ENCODE data around the gene CHIT1.

CHIT1 gene

DNA sequence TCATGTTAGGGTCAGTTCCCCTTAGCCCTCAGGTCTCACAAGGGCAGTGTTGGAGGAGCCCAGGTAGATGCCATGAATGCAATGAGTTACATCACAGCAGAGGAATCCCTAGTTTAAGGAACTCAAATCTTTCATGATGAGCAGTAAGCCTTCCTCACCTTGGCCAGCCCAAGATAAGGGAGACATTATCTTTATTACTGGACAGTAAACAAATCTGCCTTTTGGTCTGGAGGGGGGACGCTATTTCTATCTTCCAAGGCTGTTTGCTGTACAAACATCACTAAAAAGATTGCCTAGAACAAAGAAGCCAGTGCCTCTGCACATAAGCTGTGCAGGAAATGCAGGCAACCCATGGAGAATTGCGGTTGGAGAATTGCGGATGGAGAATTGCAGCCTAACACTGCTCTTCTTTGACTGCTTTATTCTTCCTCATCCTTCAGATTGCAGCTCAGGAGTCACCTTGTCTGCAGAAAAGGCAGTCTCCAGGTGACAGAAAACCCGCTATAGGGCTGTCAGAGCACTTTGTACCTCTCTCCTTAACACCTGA lies 40.7 kb downstream of the CHIT1 start:
- no peak overlapping the region for H3K4me3 ChIP-seq (ENCODE audit: low read depth, low read length)
- TF ChIP-seq, protein P1, sequence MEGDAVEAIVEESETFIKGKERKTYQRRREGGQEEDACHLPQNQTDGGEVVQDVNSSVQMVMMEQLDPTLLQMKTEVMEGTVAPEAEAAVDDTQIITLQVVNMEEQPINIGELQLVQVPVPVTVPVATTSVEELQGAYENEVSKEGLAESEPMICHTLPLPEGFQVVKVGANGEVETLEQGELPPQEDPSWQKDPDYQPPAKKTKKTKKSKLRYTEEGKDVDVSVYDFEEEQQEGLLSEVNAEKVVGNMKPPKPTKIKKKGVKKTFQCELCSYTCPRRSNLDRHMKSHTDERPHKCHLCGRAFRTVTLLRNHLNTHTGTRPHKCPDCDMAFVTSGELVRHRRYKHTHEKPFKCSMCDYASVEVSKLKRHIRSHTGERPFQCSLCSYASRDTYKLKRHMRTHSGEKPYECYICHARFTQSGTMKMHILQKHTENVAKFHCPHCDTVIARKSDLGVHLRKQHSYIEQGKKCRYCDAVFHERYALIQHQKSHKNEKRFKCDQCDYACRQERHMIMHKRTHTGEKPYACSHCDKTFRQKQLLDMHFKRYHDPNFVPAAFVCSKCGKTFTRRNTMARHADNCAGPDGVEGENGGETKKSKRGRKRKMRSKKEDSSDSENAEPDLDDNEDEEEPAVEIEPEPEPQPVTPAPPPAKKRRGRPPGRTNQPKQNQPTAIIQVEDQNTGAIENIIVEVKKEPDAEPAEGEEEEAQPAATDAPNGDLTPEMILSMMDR (IDR thresholded peaks at IDR 0.05; ENCODE audit: low read depth, low read length, missing control alignments) = no peak
- DNase-seq (ENCODE audit: low read depth) = no peak

DNA sequence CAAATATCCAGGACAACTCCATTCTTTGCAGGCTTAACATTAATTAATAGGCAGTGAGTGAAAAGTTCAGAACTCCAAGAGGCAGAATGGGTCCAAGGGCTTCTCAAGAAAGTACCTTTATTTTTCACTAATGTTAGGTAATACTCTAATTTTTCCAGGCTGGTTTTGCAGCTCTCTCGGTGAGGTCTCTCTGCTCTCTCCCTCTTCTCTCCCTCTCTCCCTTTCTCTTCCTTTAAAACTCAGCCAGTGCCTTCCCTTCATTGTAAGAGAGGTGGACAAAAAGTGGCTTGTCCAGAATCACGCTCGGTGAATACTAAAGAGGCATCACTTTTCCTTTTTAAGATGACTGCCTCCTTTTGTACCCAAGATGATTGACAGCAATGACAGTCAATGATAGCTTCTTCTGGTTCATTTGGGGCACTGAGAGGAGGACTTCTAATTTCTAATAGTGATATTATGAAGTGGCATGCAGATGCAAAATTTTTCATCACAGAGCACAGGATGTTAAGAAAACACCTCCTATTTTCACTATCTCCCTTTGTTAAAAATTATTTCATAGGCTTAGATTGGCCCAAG lies 41.7 kb downstream of the CHIT1 start:
- TF ChIP-seq, protein P1 (IDR thresholded peaks at IDR 0.05; ENCODE audit: low read depth, low read length, missing control alignments) = no peak
- no peak overlapping the region for H3K4me3 ChIP-seq (ENCODE audit: low read depth, low read length)
- DNase-seq (ENCODE audit: low read depth) = no peak

DNA sequence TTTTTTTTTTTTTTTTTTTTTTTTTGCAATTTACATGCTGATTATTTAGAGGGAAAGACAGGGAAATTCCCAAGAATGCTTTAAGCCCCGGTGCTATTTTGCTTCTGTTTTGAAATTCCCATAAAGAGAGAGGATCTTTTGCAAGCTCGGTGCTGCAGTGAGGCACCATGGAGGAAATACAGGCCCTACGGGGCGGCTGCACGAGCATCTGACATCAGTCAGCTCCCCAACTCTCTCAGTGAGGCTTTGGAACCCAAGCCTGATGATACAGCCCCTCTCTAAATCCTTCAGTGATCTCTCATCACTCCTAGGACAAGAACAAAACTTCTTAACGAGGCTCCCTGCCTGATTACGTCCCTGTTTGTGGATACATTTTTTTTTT lies 42.2 kb downstream of the CHIT1 start:
- TF ChIP-seq, protein P1 (IDR thresholded peaks at IDR 0.05; ENCODE audit: low read depth, low read length, missing control alignments) = no peak
- DNase-seq (ENCODE audit: low read depth) = no peak
- no peak overlapping the region for H3K4me3 ChIP-seq (ENCODE audit: low read depth, low read length)

DNA sequence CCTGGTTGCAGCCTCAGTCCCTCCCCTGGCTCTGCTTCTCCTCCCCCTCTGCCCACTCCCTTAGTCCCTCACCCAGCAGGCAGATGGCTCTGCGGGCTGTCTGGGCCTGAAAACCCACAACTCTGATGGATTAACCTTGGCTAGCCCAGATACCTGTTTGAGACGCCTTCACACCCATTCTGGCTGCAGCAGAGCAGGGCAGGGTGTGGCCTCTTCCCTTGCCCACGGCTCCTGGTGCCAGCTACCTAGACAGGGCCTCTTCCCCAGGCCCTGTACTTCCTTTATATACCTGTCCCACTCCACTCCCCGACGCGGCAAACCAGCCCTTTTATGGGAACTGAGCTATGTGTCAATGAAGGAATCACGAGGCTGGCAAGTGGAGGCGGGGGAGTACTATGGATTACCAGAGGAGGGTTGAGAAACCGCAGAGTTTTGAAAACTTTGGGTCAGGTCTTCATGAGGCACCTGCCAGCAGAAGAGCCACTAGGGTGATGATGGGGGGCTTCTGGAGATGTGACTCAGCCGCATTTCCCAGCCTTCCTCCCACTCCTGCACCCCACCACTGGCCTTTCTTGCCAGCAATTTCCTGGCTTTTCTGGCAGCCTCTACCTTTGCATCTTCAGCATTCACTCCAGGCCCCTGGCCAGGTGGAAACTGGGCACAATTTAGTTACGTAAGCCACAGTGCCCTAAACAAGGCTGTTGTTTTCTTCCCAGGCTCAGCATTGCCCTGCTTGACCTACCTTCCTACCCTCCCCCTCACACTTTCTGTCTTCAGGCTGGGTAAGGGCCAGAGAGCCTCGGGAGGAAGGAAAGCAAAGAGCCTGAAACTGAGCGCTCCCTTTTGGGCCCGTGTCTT lies 42.8 kb downstream of the CHIT1 start, which contains the start of gene CHI3L1:
TSS of gene CHI3L1 (minus strand) at position 259 of the 858 bp plus-strand sequence. CDS start at position 178, 81 bp downstream.
- H3K4me3 ChIP-seq (ENCODE audit: low read depth, low read length) = no peak within 1 kb of the TSS
- DNase-seq (ENCODE audit: low read depth) = no peak
- TF ChIP-seq, protein P1 (IDR thresholded peaks at IDR 0.05; ENCODE audit: low read depth, low read length, missing control alignments) = no peak

DNA sequence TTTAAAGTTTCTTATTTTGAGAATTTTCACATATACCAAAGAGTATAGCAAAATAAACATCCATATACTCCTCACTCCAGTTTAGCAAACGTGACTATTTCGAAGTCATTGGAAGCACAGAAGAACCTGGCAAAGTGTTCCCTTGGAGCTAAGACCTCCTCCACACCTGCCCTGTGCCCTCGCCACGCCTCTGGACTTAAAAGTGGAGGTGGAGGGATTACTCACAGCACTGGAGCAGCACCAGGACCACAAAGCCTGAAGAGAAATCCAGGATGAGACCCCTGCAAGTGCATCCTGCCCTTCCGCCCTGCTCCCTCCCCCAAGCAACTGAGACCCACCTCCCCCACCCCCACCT lies 43.4 kb downstream of the CHIT1 start:
- DNase-seq (ENCODE audit: low read depth) = no peak
- no peak overlapping the region for H3K4me3 ChIP-seq (ENCODE audit: low read depth, low read length)
- TF ChIP-seq, protein P1 (IDR thresholded peaks at IDR 0.05; ENCODE audit: low read depth, low read length, missing control alignments) = no peak

DNA sequence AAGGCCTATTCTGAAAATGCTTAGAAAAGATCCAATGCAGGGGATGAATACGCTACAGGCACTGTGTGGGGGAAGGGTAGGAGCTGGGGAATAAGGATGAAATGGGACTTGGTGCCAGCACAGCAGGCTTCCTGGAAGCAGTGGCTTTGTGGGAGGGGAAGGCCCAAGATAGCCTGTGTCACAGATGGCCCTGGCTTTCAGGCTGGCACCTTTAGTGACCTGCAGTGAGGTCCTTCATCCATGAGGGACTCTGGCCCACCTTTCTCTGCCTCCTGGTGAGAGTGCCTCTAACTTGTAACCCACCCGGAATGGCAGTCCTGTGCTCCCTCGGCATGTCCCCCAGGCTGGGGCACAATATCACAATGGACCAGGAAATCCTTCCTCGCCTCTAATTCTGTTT lies 43.9 kb downstream of the CHIT1 start:
- TF ChIP-seq, protein P1 (IDR thresholded peaks at IDR 0.05; ENCODE audit: low read depth, low read length, missing control alignments) = no peak
- no peak for DNase-seq (ENCODE audit: low read depth)
- no peak overlapping the region for H3K4me3 ChIP-seq (ENCODE audit: low read depth, low read length)

Data from GM12864 (cell line).